Mucosa of gallbladder (tissue), 1 donor: ENCODE measurements around the gene CD96. TPM values are rescaled to one million over a fixed set of nuclear protein-coding genes. Genes with fewer than 3 reads are reported as not detected.

Experiments
- DNase-seq: peaks from one replicate; pipeline ENCODE4 v3.0.0-alpha.2; 2020; ENCODE audit warnings: low spot score
- total RNA-seq: library from RNA; stranded (reverse); gene quantifications from one replicate; pipeline ENCODE4 v1.2.1, GENCODE V29; 2021
- donor health status: DM: no; HTN: no; CAD: no.

CD96 gene
- total RNA-seq, 1 donor from 2014 or later, result 7.5 TPM

GRCh38 chr3:111594205-111594604 lies 52.2 kb downstream of the CD96 start:
- DNase-seq, result no peak

GRCh38 chr3:111594781-111595180 lies 52.8 kb downstream of the CD96 start:
- DNase-seq, result no peak

- no peak for DNase-seq
Measured at GRCh38 chr3:111595232-111595631, 53.2 kb downstream of the CD96 start, which contains the start of gene ZBED2. Gene ZBED2 (minus strand): TSS chr3:111595346. CDS start chr3:111594201, 1,145 bp downstream.

GRCh38 chr3:111596328-111596727 lies 54.3 kb downstream of the CD96 start:
- DNase-seq, result no peak

GRCh38 chr3:111598139-111598538 lies 56.1 kb downstream of the CD96 start:
- DNase-seq, result no peak

- DNase-seq, result no peak
Measured at GRCh38 chr3:111598552-111598951, 56.6 kb downstream of the CD96 start.

- no peak for DNase-seq
Measured at GRCh38 chr3:111601810-111602209, 59.8 kb downstream of the CD96 start.

GRCh38 chr3:111603679-111604078 lies 61.7 kb downstream of the CD96 start:
- DNase-seq, result no peak

GRCh38 chr3:111604119-111604518 lies 62.1 kb downstream of the CD96 start:
- no peak for DNase-seq

- no peak for DNase-seq
Measured at GRCh38 chr3:111605018-111605417, 63.0 kb downstream of the CD96 start.

GRCh38 chr3:111605493-111605892 lies 63.5 kb downstream of the CD96 start:
- no peak for DNase-seq

- no peak for DNase-seq
Measured at GRCh38 chr3:111607240-111607920, 65.4 kb downstream of the CD96 start.

GRCh38 chr3:111608383-111608782 lies 66.4 kb downstream of the CD96 start:
- no peak for DNase-seq

GRCh38 chr3:111609700-111610099 lies 67.7 kb downstream of the CD96 start:
- DNase-seq, result no peak

- no peak for DNase-seq
Measured at GRCh38 chr3:111610189-111610588, 68.2 kb downstream of the CD96 start.

GRCh38 chr3:111610612-111611054 lies 68.6 kb downstream of the CD96 start:
- no peak for DNase-seq

GRCh38 chr3:111613294-111613693 lies 71.3 kb downstream of the CD96 start:
- DNase-seq, result no peak

GRCh38 chr3:111615880-111616279 lies 73.9 kb downstream of the CD96 start:
- DNase-seq, result no peak

GRCh38 chr3:111616417-111617105 lies 74.6 kb downstream of the CD96 start:
- peak; percentile 62 for DNase-seq

- DNase-seq, result no peak
Measured at GRCh38 chr3:111617406-111617805, 75.4 kb downstream of the CD96 start.

GRCh38 chr3:111617912-111618601 lies 76.1 kb downstream of the CD96 start:
- DNase-seq, result no peak

GRCh38 chr3:111618945-111619344 lies 76.9 kb downstream of the CD96 start:
- no peak for DNase-seq

- no peak for DNase-seq
Measured at GRCh38 chr3:111619833-111620232, 77.8 kb downstream of the CD96 start.
